ENCODE results near the gene NEUROD2.
"Not testable (repeated sequence)": the region's sequence is repeated elsewhere in the genome, so short reads cannot be mapped to it uniquely, and the experiment has no call there.

The NEUROD2 gene

DNA sequence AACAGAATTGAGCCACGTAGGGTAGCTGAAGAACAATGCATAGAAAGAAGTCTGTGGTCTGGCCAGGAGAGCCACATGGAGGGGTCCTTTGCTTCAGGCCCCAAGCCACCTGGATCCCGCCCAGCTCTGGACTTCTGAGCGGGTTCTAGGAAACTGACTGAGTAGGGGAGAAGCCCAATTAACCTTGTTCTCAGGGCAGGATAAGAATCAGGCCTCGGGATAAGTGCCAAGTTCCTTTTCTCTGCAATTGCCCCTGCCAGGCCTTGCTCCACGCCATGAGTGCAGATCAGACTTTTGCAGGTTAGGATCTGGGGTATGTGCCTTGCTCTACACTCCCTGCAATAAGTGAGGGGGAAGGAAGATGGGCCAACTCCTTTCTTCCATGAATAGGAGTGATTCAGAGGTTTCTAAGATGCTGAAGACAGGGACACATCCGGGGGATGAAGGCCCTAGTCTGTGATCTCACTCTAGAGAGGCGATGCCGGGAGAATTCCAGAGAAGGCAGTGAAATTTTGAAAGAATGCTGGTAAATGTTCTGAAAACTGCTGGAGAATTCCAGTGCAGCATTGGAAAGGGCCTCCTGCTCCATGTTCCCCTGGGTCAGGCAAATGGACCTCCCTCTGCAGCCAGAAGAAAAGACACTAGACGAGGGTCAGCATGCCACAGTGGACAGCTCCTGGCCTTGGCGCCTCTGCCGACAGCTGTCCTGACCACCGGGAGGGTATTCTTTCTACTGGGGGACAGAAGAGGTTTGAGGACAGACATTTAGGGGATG lies 5.8 kb downstream of the NEUROD2 start:
- no peak for DNase-seq (ENCODE audit: low read depth)

DNA sequence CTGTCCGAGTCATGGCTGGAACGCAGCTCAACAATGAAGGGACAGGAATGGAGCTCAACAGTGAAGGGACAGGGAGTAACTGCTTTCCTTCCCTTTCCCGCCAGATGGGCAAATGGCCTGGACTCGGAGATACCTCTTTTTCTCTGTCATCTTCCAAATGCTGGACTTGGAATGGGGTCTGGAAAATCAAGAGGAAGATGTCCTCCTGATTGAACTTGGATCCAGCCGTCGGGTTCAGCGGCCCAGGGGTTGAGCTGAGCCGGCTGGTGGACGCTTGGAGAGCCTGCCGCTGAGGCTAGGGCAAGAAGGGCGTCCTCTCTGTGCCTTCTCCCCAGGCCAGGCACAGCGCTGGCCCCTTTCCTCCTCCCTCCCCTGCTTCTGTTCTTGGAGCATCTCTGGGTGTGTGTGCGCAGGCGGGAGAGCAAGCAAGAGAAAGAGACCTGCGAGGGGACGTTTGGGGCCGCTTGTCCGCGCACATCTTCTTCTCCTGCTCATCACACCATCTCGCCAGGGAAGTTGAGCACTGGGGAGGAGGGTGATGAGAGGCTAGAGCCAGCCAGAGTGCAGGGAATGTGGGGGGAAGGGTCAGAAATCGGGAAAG lies 6.6 kb downstream of the NEUROD2 start:
- no peak for DNase-seq (ENCODE audit: low read depth)

DNA sequence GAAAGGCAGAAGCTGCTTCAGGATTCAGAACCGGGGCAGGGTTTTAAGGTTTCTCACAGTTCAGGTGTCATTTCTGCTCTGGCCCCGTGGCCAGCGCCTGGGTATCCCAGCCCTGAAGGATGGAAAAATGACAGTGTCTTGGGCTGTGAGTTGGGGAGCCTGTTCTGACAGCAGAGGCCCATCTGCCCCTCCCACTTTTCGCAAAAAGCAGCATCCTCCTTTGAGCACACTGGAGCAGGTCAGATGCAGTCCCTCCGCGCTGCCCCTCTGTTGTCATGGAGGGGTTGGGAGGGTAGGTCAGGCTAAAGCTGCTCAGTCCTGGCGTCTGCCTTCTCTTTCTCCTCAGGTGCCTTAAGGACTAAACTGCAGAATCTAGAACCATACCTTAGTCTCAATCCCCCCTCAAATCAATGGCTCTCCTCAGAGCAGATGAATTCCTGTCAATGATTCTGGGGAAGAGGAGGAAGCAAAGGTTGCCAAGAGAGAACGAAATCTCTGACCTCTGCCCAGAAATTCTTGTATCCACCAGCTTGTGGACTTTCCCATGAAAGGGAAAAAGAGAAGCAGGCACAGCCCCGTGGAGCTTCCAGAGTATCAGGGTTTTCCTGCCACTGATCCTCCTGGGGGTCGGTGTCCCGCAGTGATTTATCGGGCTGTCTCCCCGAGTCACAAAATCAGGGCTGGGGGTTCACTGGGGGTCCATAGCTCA lies 7.3 kb downstream of the NEUROD2 start:
- no peak for DNase-seq (ENCODE audit: low read depth)

DNA sequence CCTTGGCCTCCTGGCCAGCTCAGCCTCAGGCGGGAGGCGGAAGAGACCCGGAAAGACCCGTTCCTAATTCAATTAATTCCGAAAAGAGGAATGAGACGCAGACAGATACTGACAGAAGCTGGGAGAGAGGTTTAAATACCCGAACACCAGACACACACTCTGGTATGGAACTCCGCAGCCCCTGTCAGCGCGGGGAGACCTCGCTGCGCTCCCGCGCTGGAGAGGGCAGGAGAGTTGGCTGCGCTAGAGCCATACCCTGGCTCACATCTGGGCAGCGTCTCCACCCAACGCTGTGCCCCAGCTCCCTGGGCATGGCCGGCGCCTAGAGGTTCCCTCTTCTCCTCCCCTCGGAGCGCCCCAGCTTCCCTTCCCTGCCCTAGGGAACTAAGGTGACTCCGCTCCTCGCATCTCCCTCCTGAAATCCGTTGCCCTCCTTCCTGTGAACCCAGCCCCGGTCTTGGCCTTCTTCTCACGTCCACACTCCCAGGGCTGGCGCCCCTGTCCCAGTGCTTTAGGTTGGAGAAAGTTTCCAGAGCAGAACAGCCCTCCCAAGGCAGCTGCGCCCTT lies 8.0 kb downstream of the NEUROD2 start:
- no peak for DNase-seq (ENCODE audit: low read depth)

DNA sequence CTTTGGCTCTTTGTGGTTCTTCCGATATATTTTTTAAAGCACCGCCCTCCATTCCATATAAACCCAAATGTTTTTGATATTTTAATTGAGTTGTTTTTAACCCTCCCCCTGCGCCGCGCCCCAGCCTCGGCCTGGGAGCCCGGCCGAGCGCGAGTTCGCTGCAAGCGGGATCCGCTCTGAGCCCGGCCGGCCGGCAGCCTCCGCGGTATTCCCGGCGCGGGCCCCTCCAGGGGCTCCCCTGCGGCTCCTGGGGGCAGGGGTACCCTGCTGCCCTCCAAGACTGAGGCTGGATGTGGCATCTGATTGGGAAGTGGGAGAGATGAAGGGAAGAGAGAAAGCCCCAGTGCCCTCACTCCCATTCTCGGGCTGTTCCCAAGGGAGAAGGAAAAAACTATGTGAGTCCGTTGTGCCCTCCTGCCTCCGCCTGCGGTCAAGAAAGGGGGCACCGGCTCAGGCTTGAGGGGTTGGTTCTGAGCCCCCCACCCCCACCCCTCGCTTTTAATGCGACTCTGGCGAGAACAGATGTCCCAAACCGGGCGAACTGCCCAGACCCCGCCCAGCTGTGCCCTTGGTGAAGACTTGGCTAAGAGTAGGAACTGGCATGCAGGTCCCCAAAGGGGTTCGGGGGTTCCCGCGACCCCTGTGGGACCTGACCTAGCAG lies 8.6 kb downstream of the NEUROD2 start:
- no peak for DNase-seq (ENCODE audit: low read depth)

DNA sequence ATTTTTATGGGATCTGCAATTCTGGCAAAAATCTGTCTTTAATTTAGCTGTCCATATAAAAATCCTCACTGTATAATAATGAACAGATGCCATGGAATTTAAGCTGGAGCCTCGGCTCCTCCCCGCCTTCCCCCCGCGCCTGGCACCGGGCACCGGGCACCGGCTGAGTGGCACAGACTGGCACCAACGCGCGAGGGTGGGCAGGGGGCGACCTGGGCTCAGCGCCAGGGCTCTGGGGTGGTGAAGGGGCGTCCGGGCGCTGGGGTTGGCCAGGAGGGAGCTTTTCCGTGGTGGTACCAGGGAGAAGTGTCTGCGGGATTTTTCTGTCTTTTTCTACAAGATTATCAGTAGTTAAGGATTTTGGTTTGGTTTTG lies 9.1 kb downstream of the NEUROD2 start:
- DNase-seq (ENCODE audit: low read depth) = no peak

DNA sequence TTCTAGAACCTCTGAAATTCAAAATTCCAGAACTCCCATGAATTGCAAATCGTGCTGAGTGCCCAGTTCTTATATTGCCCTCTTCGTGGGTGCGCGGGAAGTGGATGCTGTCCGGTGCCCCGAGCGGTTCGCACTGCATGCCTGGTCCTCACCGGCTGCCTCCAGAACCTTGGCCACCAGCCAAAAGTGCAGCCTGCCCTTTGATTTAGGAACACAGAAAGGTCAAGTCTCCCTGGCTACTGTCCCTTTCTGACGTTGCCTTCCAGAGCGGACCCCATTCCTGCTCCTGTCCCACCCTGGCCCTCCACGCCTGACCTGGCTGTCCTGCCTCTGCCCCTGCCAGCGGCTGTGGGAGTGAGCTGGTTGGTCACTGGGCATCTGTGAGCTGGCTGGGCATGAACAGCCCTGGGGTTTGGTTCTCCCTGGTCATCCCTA lies 9.7 kb downstream of the NEUROD2 start:
- DNase-seq (ENCODE audit: low read depth) = no peak

DNA sequence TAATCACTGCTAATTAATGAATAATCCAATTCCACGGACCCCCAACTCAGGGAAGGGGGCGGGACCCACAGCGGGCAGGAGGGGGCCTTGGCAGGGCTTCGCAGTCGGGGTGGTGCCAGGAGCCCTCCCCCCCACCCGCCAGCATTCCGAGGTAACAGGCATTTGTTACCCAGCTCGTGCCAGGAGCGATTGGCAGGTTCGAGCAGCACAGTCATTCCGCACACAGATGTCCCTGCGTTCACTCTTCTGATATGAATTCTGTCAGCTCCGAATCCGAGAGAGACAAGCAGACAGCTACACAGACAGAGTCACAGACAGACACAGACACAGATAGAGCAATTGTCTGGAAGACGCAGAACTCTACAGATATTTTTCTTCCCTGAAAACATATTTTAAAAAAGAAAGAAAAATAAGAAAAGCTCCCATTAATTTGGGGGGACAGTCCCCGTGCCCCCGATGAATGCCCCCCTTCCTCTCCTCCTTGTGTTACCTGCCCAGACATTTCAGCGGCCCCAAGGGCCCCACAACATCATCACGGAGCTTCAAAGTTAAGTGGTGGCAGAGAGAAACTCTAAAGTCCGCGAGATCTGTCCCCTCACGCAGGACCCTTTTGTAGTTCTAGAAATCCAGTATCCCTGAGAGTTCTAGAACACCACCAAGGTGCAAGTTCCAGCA lies 10.2 kb downstream of the NEUROD2 start:
- DNase-seq (ENCODE audit: low read depth) = no peak

DNA sequence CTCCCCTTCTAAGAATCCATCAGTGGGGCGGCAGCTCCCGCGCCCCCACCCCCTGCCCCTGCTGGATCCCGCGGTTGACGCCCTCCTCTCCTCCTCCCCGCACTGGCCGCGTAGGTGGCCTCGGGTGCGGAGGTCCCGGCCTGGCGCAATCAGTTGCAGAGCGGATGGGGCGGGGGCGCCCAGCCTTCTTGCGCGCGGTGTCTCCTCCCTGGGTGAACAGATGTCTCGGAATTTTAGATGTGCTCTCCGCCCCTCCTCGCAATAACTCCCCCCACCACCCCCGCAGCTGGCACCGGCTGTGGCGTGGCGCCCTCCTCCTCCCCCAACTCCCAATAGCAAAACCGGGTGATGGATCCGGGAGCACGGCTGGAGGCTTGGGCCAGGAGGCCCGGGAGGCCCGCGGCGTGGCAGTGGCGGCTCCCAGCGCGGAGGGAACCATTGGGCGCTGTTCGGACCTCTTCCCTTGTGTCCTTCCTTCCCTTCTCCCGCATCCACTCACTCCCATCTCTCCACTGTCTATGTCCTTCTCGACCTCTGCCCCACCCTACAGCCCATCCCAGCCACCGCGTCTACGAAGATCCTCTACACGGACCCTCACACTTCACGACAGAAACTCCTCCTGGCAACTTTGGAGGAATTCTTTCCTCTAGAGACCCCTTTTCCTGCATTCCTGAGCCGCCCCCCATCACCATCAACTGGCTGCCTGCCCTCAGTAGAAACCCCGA lies 11.0 kb downstream of the NEUROD2 start:
- no peak for DNase-seq (ENCODE audit: low read depth)

DNA sequence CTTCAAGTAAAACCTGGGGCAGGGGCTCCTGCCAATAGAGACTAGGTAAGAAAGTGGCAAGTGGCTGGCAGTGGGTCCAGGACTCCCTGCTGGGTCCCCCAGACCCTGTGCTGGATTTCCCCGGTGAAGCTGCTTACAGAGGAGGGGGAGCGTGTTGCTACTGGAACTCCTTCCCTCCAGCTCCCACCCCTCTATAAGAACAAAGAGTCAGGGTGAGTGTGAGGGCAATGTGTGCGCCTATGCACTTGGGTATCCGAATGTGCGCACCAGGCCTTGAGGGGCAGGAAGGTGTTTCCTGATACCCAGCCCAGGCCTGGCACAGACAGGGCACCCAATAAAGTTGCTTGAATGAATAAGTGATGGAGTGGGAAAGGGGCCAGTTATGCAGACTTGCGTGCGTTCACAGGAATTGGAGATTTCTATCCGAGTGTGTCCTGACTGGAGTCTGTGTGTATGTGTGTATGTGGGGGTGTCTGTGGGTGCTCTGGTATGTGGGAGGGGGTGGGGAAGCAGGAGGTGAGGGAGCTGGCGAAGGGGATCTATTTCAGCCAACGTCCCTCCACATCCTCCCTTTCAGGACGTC lies 11.7 kb downstream of the NEUROD2 start:
- DNase-seq (ENCODE audit: low read depth) = no peak

DNA sequence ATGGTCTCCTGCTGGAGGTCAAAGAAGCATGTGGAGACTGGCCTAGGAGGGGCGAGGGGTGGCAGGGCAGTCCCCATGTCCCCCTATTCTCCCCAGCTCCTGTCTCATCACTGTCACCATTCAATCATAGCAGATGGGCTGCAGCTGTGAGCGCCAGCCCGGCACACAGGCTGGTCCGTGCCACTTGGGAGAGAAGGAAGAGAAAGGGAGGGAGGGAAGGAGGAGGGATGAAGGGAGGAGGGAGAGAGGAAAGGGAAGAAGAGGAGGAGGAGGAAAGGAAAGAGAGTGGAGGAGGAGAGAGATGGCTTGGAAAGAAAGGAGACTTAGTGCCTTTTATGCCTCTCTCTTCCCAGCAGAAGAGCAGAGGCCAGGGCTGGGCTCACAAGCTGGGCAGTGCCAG lies 12.4 kb downstream of the NEUROD2 start:
- no peak for DNase-seq (ENCODE audit: low read depth)

DNA sequence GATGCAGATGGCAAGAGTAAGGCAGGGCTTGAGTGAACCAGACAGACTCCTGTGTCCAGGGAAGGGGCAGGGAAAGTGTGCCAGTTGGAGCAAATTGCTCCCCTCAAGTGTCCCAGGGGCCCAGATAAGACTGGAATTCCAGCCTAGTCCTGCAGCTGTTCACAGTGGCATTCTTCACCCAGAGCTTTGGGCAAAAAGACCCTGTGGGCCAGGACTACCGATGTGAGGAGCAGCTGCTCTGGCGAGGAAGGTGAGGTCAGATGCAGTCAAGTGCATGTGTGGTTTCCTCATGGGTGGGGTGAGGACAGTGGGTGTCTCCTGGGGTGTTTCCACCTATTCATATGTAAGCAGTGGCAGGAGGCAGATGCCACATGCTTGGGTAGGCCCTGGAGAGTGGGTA lies 14.3 kb downstream of the NEUROD2 start:
- no peak for DNase-seq (ENCODE audit: low read depth)

DNA sequence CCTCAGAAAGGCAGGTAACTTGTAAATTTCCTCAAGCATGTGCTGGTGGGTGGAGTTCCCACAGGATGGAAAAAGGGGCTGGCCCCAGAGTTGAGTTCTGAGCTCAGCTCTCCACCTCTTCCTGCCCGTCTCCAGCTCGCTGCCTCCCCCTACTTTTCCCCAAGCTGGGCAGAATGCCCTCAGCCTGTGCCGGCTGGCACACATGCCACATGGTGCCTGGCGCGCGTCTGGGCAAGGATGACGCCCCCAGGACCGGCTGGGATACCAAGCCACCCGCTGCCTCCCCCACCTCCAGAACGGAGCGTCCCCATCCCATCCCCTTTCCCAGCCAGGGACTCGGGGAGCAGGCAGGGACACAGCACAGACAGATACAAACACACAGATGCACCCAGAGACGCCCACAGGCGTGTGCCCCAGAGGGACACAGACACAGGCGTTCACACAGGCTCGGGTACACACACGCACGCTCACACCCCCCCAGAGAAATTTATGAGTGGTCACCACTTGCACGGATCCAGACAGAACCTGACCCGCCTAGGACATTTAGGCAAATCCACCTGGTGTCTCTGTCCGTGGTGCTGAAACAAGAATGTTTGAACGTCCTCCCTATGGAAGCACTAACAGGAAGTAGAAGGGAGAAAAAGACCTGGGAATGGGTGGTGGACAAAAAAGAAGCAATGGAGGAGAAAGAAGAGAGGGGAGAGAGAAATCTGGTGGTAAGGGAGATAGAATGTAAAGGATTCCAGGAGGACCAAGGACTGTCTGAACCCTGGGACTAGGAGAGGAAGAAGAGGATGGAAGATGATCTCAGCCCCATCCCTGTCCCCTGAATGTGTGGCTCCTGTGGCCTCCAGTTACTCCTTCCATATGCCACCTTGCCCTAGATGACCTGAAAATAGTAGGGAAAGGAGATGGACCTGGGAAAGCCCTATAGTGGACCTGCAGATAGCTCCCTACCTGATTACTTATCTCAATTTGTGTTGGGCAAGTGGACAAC lies 15.5 kb downstream of the NEUROD2 start:
- DNase-seq (ENCODE audit: low read depth) = no peak

DNA sequence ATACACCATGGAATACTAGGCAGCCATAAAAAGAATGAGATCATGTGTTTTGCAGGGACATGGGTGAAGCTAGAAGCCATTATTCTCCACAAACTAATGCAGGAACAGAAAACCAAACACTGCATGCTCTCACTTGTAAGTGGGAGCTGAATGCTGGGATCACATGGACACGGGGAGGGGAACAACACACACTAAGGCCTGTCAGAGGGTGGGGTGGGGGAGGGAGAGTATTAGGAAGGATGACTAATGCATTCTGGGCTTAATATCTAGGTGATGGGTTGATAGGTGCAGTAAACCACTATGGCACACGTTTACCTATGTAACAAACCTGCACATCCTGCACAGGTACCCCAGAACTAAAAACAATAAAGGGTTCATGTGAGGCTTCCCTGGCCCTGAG lies 17.5 kb downstream of the NEUROD2 start:
- DNase-seq (ENCODE audit: low read depth) = not testable (repeated sequence)

DNA sequence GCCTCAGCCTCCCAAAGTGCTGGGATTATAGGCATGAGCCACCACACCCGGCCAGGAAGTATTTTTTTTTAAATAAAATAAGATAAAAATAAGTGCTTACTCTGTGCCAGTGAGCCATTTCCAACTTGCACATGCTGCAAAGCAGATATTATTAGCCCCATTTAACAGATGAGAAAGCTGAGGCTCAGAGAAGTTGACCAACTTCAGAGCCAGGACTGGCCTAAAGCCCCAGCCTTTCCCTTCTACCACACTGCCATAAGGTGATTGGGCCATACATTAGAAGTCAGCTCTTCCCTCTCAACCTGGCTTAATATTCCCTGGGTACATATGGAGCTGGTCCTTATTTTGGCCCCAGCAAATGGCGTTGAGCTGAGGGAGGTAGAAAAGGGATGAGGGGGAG lies 25.1 kb downstream of the NEUROD2 start:
- DNase-seq (ENCODE audit: low read depth) = no peak

DNA sequence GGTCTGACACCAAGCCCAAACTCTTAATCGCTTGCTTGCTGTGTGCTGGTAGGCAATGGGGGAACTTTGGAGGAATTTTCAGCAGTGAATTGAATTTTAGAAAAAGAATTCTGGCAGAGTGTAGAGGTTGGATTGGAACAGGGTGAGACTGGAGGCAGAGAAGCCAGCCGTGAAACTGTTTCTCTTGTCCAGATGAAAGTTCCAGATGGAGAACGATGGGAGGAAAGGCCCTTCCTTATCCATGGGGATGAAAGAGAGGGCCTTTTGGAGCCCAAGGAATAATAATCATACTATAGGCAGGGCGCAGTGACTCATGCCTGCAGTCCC lies 26.0 kb downstream of the NEUROD2 start:
- no peak for DNase-seq (ENCODE audit: low read depth)

DNA sequence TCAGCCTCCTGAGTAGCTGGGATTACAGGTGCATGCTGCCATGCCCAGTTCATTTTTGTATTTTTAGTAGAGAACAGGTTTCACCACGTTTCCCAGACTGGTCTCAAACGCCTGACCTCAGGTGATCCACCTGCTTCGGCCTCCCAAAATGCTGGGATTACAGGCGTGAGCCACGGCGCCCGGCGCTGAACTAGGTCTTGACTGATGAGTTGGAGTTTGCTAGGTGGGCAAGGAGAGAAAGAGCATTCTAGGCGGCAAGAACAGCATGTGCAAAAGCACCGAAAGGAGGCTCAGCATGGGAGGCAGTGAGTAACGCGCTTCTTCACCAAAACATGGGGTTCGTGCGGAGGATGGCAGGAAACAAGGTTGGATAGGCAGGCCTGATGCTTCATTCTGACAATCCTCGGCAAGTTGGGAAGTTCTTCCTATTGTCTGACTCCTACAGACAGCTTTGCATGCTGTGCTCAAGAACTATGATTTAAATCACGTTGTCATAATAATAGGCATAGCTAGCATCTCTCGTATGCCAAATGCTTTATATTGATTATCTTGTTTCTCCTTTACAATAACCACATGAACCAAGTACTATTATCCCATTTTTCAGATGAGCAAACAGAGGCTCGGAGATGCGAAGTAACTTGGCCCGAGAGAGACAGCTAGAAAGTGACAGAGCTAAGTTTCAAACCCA lies 26.5 kb downstream of the NEUROD2 start:
- no peak for DNase-seq (ENCODE audit: low read depth)

DNA sequence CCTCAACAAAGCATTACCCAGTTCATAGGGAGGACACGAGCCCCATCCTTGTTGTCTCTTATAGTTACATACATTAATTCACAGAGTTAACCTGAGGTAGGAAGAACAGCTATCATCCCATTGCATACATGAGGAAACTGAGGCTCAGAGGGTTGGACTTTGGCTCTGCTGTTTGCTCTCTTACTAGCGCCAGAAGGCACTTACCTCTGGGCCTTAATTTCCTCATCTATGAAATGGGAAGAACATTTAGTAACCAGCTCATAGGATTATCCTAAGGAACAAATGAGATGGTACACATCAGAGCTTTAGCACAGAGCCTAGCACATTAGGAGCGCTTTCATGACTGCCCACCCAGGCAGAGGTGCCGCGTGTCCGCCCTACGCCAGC lies 27.6 kb downstream of the NEUROD2 start:
- no peak for DNase-seq (ENCODE audit: low read depth)

Data from stimulated activated CD8-positive, alpha-beta memory T cell treated with anti-CD3 and anti-CD28 coated beads, Interleukin-4, amount 100 ng/mL, for 24 hours (primary cell).